ENCODE results near the gene NDC1.
"Not testable (repeated sequence)": the region's sequence is repeated elsewhere in the genome, so short reads cannot be mapped to it uniquely, and the experiment has no call there.

NDC1 gene

GRCh38 chr1:53837924-53838653 lies at the start of gene NDC1:
Gene NDC1, minus strand, starts transcription at chr1:53838296. Its CDS starts 35 bp downstream, at chr1:53838261.
- peak; percentile 89 for DNase-seq

GRCh38 chr1:53883600-53883999 lies 45.5 kb upstream of the NDC1 start:
- DNase-seq: not testable (repeated sequence)

- DNase-seq: not testable (repeated sequence)
These were observed 43.8 kb upstream of the NDC1 start for GRCh38 chr1:53881853-53882252.

GRCh38 chr1:53878492-53879105 lies 40.5 kb upstream of the NDC1 start:
- no peak for DNase-seq

- DNase-seq: not testable (repeated sequence)
These were observed 37.1 kb upstream of the NDC1 start for GRCh38 chr1:53875150-53875549.

GRCh38 chr1:53871773-53872484 lies 33.8 kb upstream of the NDC1 start:
- no peak for DNase-seq

GRCh38 chr1:53871221-53871620 lies 33.1 kb upstream of the NDC1 start:
- no peak for DNase-seq

GRCh38 chr1:53869454-53870117 lies 31.5 kb upstream of the NDC1 start:
- no peak for DNase-seq

- no peak for DNase-seq
These were observed 30.5 kb upstream of the NDC1 start for GRCh38 chr1:53868565-53868964.

GRCh38 chr1:53862507-53862906 lies 24.4 kb upstream of the NDC1 start:
- no peak for DNase-seq

GRCh38 chr1:53860967-53861411 lies 22.9 kb upstream of the NDC1 start:
- peak; percentile 17 for DNase-seq

- no peak for DNase-seq
These were observed 13.6 kb upstream of the NDC1 start for GRCh38 chr1:53851571-53852285.

- no peak for DNase-seq
These were observed 12.1 kb upstream of the NDC1 start for GRCh38 chr1:53850082-53850673.

- DNase-seq: no peak
These were observed 9.9 kb upstream of the NDC1 start for GRCh38 chr1:53847980-53848379.

- no peak for DNase-seq
These were observed 4.3 kb upstream of the NDC1 start for GRCh38 chr1:53842347-53842746.

GRCh38 chr1:53838654-53838974 lies 518 bp upstream of the NDC1 start:
- DNase-seq: no peak

- DNase-seq: no peak
These were observed 511 bp downstream of the NDC1 start for GRCh38 chr1:53837646-53837923.

GRCh38 chr1:53835491-53835890 lies 2.6 kb downstream of the NDC1 start:
- no peak for DNase-seq

- no peak for DNase-seq
These were observed 3.3 kb downstream of the NDC1 start for GRCh38 chr1:53834776-53835175.

GRCh38 chr1:53833393-53833792 lies 4.7 kb downstream of the NDC1 start:
- DNase-seq: no peak

GRCh38 chr1:53826367-53826766 lies 11.7 kb downstream of the NDC1 start:
- DNase-seq: no peak

- DNase-seq: no peak
These were observed 12.8 kb downstream of the NDC1 start for GRCh38 chr1:53825306-53825705.

GRCh38 chr1:53822931-53823330 lies 15.2 kb downstream of the NDC1 start:
- DNase-seq: no peak
